A673 (cell line): ENCODE measurements around the gene PMP22.
A peak's percentile ranks its signal among the peaks of the same experiment; 100 is the strongest.

ENCODE experiments used
- EZH2 ChIP-seq: fragments of 200-600 bp; sonication (generic); IDR thresholded peaks from 2 replicates; pipeline ENCODE4 v1.6.1; 2017; ENCODE audit warnings: borderline replicate concordance, low read depth, mild to moderate bottlenecking, mixed read lengths, antibody characterized with exemption, low read length; ENCODE audit not compliant: poor library complexity, severe bottlenecking
- TF ChIP-seq, protein P1 (sequence below): fragments of 300-800, 200-600 bp; sonication (generic); conservative IDR thresholded peaks from 2 replicates; pipeline ENCODE4 v1.5.1; 2017; ENCODE audit warnings: low read depth, mild to moderate bottlenecking, antibody characterized with exemption, low read length, moderate library complexity, mixed read lengths

DNA sequence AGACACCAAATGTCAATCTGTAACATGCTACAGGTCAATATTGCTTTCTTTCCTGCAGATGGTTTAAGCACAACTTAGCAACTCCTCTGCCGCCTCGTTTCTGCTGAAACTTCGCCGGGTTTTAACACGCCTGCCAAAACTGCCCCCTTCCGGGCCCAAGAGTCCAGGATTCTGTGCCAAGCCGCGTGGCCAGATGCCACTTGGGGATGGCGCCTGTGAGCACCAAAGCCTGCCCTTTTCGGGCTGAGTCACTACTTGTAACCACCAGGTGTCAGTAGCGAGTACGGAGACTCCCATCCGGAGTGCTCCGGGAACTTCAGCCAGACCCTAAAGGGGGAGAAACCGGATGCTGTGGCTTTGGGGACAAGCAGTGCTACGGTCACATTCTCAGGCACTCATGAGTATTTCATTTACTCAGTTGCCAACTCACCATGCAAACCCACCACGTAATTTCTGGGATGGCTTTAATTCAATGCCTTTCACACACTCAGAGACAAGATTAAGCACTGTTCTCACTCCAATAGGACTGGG lies 7.8 kb downstream of the PMP22 start:
- TF ChIP-seq, protein P1, sequence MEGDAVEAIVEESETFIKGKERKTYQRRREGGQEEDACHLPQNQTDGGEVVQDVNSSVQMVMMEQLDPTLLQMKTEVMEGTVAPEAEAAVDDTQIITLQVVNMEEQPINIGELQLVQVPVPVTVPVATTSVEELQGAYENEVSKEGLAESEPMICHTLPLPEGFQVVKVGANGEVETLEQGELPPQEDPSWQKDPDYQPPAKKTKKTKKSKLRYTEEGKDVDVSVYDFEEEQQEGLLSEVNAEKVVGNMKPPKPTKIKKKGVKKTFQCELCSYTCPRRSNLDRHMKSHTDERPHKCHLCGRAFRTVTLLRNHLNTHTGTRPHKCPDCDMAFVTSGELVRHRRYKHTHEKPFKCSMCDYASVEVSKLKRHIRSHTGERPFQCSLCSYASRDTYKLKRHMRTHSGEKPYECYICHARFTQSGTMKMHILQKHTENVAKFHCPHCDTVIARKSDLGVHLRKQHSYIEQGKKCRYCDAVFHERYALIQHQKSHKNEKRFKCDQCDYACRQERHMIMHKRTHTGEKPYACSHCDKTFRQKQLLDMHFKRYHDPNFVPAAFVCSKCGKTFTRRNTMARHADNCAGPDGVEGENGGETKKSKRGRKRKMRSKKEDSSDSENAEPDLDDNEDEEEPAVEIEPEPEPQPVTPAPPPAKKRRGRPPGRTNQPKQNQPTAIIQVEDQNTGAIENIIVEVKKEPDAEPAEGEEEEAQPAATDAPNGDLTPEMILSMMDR: peak; percentile 84
- no peak for TF ChIP-seq EZH2
